Loucy (cell line): ENCODE data around the gene RAD54L2.

Experiments
- H2AFZ ChIP-seq: fragments of 200-600 bp; sonication (generic); 2 replicates; pipeline ENCODE4 v1.6.0; 2016; ENCODE audit warnings: antibody characterized with exemption, mild to moderate bottlenecking, low read length, moderate library complexity
- H3F3A ChIP-seq: fragments of 200-600 bp; 2 replicates; pipeline ENCODE4 v1.6.0; 2016; ENCODE audit warnings: antibody characterized with exemption, low read depth, mild to moderate bottlenecking
- H3K27me3 ChIP-seq: fragments of 200-600 bp; sonication (generic); 2 replicates; pipeline ENCODE4 v1.6.1; 2014; ENCODE audit warnings: low read length, mild to moderate bottlenecking; ENCODE audit not compliant: insufficient read depth, poor library complexity, severe bottlenecking
- H3K36me3 ChIP-seq: fragments of 200-600 bp; sonication (generic); 2 replicates; pipeline ENCODE4 v1.6.1; 2016; ENCODE audit warnings: low read length; ENCODE audit not compliant: insufficient read depth
- H3K4me1 ChIP-seq: fragments of 200-600 bp; sonication (generic); 2 replicates; pipeline ENCODE4 v1.5.1; 2014; ENCODE audit warnings: low read length, mild to moderate bottlenecking; ENCODE audit not compliant: insufficient read depth, poor library complexity, severe bottlenecking
- H3K4me2 ChIP-seq: fragments of 200-600 bp; sonication (generic); 2 replicates; pipeline ENCODE4 v1.6.0; 2014; ENCODE audit warnings: antibody characterized with exemption, low read length, low read depth, mild to moderate bottlenecking; ENCODE audit not compliant: poor library complexity, severe bottlenecking
- H3K4me3 ChIP-seq: fragments of 200-600 bp; sonication (generic); 2 replicates; pipeline ENCODE4 v1.5.1; 2014; ENCODE audit warnings: low read length, mild to moderate bottlenecking, mixed read lengths; ENCODE audit not compliant: poor library complexity, severe bottlenecking
- H3K79me2 ChIP-seq: fragments of 200-600 bp; sonication (generic); 2 replicates; pipeline ENCODE4 v1.6.1; 2014; ENCODE audit warnings: low read length; ENCODE audit not compliant: insufficient read depth
- H3K9ac ChIP-seq: fragments of 200-600 bp; sonication (generic); 2 replicates; pipeline ENCODE4 v1.6.0; 2014; ENCODE audit warnings: mild to moderate bottlenecking, low read depth, low read length, moderate library complexity; ENCODE audit not compliant: poor library complexity, severe bottlenecking
- H3K9me2 ChIP-seq: fragments of 200-600 bp; sonication (generic); replicated peaks from 2 replicates; pipeline ENCODE4 v1.6.1; 2016; ENCODE audit warnings: low read depth, low read length, mixed read lengths
- H3K9me3 ChIP-seq: fragments of 200-600 bp; sonication (generic); 2 replicates; pipeline ENCODE4 v1.6.1; 2014; ENCODE audit warnings: mild to moderate bottlenecking, antibody characterized with exemption, low read length, low read depth; ENCODE audit not compliant: insufficient read depth
- H4K20me1 ChIP-seq: fragments of 200-600 bp; sonication (generic); 2 replicates; pipeline ENCODE4 v1.6.0; 2014; ENCODE audit warnings: antibody characterized with exemption, low read length, mild to moderate bottlenecking; ENCODE audit not compliant: insufficient read depth, poor library complexity, severe bottlenecking
- CTCF ChIP-seq: fragments of 200-600 bp; sonication (generic); conservative IDR thresholded peaks from 2 replicates; pipeline ENCODE4 v1.5.1; 2014; ENCODE audit warnings: mild to moderate bottlenecking, antibody characterized with exemption, low read length
- EZH2phosphoT487 ChIP-seq: fragments of 200-600 bp; IDR thresholded peaks from 2 replicates; pipeline ENCODE4 v1.6.1; 2018; ENCODE audit warnings: antibody characterized with exemption, mild to moderate bottlenecking, moderate library complexity, borderline replicate concordance

RAD54L2 gene

DNA sequence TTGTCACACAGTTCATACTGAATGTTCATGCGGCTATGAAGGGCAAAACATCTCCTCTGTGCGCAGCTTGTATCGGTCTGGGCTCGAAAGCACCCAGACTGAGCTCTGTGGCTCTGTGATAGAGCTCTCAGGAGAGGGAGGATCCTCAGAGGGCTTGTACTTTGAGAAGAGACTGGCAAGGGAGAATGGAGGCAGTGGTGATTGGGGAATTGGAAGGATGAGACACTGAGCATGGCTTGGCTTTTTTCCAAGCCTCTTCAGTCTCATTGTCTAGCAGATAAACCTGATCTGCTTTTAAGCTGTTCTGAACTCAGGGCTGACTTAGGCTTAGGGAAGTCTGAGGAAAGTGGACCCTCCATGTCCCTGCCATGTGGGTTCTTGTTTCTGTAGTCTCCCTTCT, 43.0 kb downstream of the RAD54L2 start:
- H3K4me1 ChIP-seq, result peaks cover 10% of the 10 kb centered on the region
- H3K9ac ChIP-seq, result no peak overlapping the region
- no peak overlapping the region for H3K4me2 ChIP-seq

GRCh38 chr3:51585197-51585596, 46.7 kb downstream of the RAD54L2 start:
- Histone ChIP-seq H3K79me2 (peaks cover 52% of the 10 kb centered on the region), H4K20me1 (no peaks in the 10 kb centered on the region), H2AFZ (no peak overlapping the region), H3K4me3 (no peak overlapping the region), H3K9ac (peak overlapping the region; percentile 1), H3K36me3 (peaks cover 5% of the 10 kb centered on the region; the same call in 1 of the 2 replicates), H3K9me3 (no peaks in the 10 kb centered on the region), H3K4me1 (peaks cover 37% of the 10 kb centered on the region), H3K27me3 (no peaks in the 10 kb centered on the region), H3K9me2 (no peaks in the 10 kb centered on the region), H3F3A (peaks cover 12% of the 10 kb centered on the region), H3K4me2 (no peak overlapping the region)
- no peak for TF ChIP-seq CTCF
- TF ChIP-seq EZH2phosphoT487, result no peak

More for the DNA sequence above, 43.0 kb downstream of the RAD54L2 start:
- Histone ChIP-seq H3K79me2 (peaks cover 61% of the 10 kb centered on the region), H3K27me3 (no peaks in the 10 kb centered on the region), H3K9me2 (no peaks in the 10 kb centered on the region), H3K4me3 (no peak overlapping the region), H3K9me3 (no peaks in the 10 kb centered on the region), H2AFZ (no peak overlapping the region), H3K36me3 (peaks cover 14% of the 10 kb centered on the region; the same call in 1 of the 2 replicates), H3F3A (no peaks in the 10 kb centered on the region), H4K20me1 (no peaks in the 10 kb centered on the region)
- no peak for TF ChIP-seq CTCF
- TF ChIP-seq EZH2phosphoT487, result no peak

- Histone ChIP-seq H3K79me2 (peaks cover 52% of the 10 kb centered on the region), H3F3A (peaks cover 12% of the 10 kb centered on the region), H3K9ac (peak overlapping the region; percentile 1), H3K9me3 (no peaks in the 10 kb centered on the region), H3K27me3 (no peaks in the 10 kb centered on the region), H3K4me2 (no peak overlapping the region), H4K20me1 (no peaks in the 10 kb centered on the region), H3K9me2 (no peaks in the 10 kb centered on the region), H3K36me3 (peaks cover 7% of the 10 kb centered on the region), H3K4me3 (no peak overlapping the region), H2AFZ (no peak overlapping the region), H3K4me1 (peaks cover 43% of the 10 kb centered on the region)
- no peak for TF ChIP-seq EZH2phosphoT487
- TF ChIP-seq CTCF, result no peak
Observed at GRCh38 chr3:51585871-51586270, 47.4 kb downstream of the RAD54L2 start.
